ENCODE data around the gene RIMKLA.

RIMKLA gene

GRCh38 chr1:42380586-42381279, at the start of gene RIMKLA:
RIMKLA (plus strand) TSS chr1:42380792; CDS start chr1:42380935, 143 bp downstream.
- no peak for DNase-seq (ENCODE audit: low read depth)

GRCh38 chr1:42332877-42333276, 47.7 kb upstream of the RIMKLA start:
- DNase-seq (ENCODE audit: low read depth): no peak

DNA sequence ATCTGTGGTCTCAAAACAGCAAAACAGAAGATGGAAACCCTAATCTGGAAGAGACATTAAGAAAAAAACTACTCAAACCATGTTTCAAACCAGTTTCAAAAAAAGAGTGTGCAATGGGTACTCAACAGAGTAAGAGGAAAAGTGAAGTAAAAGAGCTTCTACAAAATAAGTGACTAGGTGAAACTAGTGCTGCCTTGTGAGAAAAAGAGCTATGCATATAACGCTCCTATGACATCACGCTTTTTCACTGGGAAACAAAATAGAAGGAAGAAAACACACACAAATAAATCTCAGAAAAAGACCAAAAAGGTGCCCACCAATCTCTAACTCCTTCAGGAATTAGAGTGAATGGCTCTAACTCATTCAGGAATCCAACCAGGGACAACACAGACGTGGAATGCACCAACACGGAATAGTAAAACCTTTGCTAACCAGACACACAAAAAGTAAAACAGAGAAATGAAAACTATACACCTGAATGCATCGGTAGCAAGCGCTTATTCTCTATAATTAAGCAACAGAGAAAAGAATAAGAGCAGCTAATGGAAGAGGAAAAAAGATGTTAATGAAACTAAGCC, 46.8 kb upstream of the RIMKLA start:
- no peak for DNase-seq (ENCODE audit: low read depth)

- peak; percentile 35 for DNase-seq (ENCODE audit: low read depth)
These were observed 46.1 kb upstream of the RIMKLA start for GRCh38 chr1:42334240-42335049.

DNA sequence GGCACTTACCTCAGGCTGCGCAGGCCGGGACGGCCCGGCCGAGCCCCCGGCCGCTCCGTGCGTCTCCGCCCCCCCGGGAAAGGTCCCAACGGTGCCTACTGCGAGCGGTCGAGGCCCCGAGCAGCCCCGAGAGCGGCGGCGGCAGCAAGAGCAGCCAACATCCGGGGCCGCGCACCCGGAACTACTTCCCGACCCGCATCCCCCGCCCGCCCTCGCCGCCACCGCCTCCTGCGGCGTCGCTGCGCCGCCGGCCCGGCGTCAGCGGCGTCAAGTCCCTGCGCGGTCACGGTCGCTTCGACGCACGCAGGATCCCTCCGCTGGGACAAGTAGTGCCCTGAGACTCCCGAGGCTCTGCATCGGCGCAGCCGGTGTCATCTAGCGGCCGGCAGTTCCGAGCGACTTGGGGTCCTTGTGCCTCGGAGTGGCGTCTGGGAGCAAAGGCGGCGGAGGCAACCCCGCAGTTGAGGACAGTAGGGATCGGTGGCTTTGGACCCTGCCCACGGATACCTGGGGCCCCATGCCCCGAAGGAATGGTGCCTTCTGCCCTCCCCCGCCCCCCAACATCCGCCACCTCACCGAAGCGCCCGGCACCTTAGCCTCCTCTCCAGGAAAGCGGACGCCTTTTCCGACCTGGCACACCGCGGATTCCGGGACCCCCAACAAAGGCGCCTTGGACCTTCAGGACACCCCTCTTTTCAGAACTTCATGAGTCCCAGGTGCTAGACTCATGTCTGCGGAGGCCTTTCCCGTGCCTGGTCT, 45.4 kb upstream of the RIMKLA start, which contains the start of gene FOXJ3:
Gene FOXJ3, minus strand, starts transcription at position 186 of the 759 bp plus-strand sequence. CDS start 24,142 bp downstream, outside the sequence.
- DNase-seq (ENCODE audit: low read depth): peak; percentile 81

DNA sequence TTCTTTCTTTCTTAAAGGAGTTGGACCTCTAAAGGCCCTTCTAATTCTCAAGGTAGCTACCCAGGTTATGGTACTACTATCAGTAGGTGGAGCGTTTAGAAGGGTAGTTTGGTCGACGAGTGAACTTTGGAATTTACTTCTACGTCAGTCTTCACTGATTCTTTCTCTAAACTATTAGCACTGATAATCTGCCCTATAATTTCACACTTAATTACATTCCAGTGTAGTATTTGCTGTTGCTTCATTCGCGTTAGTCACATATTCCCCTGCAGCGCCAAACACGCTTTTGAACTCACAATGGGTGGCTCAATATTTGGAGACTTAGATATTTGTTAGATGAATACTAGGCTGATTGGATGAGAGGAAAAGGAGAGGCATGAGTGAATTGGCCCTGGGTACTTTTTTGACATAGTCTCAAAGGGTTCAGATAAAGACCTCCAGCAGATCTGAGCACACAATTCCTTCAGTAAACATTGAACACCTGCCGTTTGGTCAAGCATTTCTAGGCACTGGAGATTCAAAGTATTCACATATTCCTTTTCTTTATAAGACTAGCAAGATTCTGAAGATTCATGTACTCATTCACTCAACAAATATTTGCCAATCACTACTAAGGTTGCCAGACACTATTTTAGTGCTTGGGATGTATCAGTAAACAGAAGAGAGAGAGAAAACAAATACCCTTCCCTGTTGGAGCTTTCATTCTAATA, 44.6 kb upstream of the RIMKLA start:
- peak; percentile 41 for DNase-seq (ENCODE audit: low read depth)

- no peak for DNase-seq (ENCODE audit: low read depth)
These were observed 43.6 kb upstream of the RIMKLA start for GRCh38 chr1:42336978-42337377.

DNA sequence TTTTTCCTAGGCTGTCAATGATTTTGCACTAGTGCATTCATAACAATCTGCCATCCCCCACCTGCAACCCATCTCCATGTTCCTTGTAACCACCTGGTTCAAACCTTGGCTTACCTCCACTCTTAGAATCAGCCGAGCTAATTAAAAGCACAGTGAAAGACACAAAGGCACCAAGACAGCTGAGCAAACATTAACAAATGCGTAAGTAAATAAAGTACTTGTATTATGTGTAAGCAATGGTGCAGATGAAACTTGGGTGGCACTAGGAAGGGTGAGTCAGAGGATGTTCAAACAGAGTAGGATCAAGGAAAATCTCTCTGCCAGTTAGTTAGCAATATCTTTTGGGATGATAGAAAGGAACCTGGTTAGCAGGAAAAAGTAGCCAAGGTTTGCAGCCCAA, 40.5 kb upstream of the RIMKLA start:
- no peak for DNase-seq (ENCODE audit: low read depth)

DNA sequence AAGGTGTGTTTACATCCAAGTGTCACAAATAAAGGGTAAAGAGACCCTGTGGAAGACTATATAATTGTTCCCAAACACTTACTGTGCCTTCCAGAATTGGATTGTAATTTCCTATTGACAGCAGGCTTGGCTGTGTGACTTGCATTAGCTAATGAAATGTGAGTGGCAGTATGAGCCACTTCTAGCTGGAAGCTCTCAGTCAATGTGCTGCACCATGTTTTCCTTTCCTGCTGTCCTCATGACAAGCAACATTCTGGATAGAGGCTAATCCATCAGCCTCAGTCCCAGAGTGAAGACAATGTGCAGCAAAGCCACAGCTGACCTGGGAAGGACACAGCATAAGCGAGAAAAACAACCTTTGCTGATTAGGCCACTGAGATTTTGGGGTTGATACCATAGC, 39.7 kb upstream of the RIMKLA start:
- DNase-seq (ENCODE audit: low read depth): no peak

DNA sequence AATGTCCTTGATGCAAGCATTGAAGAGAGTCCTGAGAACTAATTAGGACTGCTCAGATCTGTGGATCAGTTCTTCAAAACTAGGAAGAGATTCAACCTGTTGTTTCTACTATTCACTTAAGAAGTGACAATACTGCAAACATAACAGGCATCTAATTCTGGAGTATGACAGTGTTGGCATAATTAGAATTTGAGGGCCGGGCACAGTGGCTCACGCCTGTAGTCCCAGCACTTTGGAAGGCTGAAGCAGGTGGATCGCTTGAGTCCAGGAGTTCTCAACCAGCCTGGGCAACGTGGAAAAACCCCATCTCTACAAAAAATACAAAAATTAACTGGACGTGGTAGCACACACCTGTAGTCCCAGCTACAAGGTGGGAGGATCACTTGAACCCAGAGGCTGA, 37.5 kb upstream of the RIMKLA start:
- no peak for DNase-seq (ENCODE audit: low read depth)

DNA sequence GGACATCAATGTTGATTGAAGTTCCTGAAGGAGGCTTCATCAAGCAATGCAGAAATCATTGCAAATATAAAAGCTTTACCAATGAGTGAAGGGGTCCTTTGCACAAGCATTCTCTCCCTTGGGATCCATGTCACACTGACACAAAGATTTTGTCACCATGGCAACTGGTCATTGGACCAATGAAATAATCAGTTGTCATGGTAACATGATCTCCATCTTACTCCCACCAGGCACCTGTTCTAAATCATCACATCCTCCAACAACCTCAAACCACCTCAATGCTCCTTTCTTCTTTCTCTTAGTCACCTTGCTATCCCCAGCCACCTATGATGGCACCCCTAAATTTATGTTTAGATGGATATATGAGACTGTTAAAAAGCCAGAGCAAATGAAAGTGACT, 32.1 kb upstream of the RIMKLA start:
- DNase-seq (ENCODE audit: low read depth): no peak

GRCh38 chr1:42350086-42350485, 30.5 kb upstream of the RIMKLA start:
- DNase-seq (ENCODE audit: low read depth): no peak

- no peak for DNase-seq (ENCODE audit: low read depth)
These were observed 21.8 kb upstream of the RIMKLA start for GRCh38 chr1:42358791-42359190.

DNA sequence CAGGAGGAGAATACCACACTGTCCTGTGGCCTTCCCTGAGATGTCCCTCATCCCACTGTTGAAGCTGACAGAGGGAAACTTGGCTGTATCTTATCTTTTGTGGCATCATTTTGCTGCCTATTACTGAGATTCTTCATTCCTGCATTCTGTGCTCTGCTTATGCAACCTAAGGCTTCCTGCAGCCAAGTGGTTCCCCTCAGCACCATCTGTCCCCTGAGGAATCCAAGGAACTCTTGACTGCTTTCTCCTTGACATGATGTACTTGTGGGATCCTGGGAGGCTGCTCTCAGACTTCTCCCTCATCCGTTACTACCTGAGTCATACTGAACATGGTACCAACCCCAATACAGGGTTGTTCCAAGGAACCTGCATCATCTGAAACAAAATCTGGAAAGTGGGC, 21.1 kb upstream of the RIMKLA start:
- DNase-seq (ENCODE audit: low read depth): no peak

- no peak for DNase-seq (ENCODE audit: low read depth)
These were observed 16.5 kb upstream of the RIMKLA start for GRCh38 chr1:42364089-42364488.

DNA sequence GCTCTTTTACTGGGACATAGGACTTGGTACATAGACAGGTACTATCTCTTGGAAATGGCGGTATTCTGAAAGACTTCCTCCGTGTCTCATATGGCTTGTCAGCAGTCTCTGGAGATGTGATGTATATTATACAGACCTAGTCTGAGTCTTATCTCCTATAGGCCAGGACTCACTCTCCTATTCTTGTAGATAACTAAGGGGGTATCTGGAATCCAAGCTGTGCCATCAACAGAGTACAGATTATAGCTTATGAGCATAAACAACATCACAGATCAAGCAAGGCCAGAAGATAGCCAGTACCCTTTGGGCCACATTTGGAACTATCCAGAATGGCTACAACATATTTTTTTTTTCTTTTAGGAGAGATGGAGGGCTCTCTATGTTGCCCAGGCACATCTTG, 16.1 kb upstream of the RIMKLA start:
- DNase-seq (ENCODE audit: low read depth): no peak

- DNase-seq (ENCODE audit: low read depth): no peak
These were observed 15.5 kb upstream of the RIMKLA start for GRCh38 chr1:42365118-42365517.

GRCh38 chr1:42368096-42368795, 12.3 kb upstream of the RIMKLA start:
- no peak for DNase-seq (ENCODE audit: low read depth)

DNA sequence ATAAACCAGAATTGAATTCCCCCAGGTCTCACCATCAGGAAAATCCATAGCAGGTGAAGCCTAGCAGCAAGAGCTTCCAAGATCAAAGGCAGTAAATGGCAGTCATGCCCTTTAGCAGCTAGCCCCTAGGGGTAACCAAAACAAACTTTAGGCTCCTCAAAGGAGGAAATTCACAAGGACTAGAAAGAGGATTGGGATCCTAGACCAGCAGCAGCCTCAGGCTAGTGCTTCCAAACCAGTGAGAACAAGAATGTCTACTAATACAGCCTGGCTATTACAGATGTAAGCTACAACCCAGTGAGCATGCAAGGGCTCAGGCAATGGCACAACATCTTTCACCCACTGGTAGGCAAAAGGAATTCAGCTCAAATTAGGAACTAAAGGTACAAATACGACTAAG, 11.1 kb upstream of the RIMKLA start:
- no peak for DNase-seq (ENCODE audit: low read depth)

DNA sequence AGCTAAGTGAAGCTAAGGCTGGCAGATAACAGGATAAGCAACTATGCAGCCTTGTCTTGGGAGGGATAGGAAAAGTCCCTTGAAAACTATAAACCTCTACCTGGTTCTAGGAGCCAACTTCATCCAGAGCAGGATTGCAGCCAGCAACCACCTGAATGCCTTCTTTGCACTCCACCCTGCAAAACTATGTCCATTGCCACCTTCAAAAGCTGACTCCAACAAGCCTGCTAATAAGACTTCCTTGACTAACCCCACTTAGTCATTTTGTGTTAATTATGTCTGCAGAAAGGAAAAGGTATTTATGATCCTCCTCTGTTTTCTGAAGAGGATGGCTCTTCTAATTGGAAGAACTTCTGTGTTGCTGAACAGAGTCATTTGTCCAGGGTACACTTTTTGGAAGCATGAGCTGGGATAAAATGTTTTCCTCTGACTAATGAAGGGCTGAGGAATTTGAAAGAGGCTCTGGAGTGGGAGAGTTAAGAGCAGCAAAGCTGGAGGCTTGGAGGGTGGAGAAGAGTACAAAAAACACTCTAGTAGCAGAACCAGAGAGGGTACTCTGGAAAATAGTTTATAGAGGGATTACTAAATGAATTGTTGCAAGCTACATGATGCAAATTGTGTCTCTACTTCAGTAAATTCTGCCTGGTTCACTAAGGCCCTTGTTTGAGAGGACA, 9.6 kb upstream of the RIMKLA start:
- no peak for DNase-seq (ENCODE audit: low read depth)
